ENCODE measurements around the gene FYN.

Gene FYN

DNA sequence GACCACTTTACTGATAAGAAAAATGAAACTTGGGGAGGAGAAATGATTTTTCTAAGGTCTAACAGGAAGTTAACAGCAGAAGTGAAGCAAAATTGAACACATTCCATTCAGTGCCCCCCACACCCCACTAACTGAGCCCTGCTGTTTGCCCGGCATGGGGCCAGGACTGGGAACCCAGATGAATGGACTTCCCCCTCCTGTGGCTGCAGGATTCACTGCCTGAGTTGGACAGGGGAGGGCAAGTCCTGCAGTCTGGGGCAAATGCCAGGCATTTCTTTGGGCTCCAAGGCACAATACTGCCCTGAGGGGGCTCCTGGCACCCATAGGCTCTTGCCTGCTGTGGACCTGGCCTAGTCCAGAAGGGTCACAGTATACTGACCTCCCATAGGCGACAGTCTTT is 28.3 kb downstream of the FYN start:
- Histone ChIP-seq H3K27me3 (no peaks in the 10 kb centered on the region), H3K9me3 (no peaks in the 10 kb centered on the region), H3K4me3 (no peak overlapping the region), H3K27ac (no peak overlapping the region), H3K4me1 (peaks cover 0 to 4% (median 0%) of the 10 kb centered on the region in 4 donors), H3K36me3 (no peaks in the 10 kb centered on the region)
- TF ChIP-seq, protein P1, sequence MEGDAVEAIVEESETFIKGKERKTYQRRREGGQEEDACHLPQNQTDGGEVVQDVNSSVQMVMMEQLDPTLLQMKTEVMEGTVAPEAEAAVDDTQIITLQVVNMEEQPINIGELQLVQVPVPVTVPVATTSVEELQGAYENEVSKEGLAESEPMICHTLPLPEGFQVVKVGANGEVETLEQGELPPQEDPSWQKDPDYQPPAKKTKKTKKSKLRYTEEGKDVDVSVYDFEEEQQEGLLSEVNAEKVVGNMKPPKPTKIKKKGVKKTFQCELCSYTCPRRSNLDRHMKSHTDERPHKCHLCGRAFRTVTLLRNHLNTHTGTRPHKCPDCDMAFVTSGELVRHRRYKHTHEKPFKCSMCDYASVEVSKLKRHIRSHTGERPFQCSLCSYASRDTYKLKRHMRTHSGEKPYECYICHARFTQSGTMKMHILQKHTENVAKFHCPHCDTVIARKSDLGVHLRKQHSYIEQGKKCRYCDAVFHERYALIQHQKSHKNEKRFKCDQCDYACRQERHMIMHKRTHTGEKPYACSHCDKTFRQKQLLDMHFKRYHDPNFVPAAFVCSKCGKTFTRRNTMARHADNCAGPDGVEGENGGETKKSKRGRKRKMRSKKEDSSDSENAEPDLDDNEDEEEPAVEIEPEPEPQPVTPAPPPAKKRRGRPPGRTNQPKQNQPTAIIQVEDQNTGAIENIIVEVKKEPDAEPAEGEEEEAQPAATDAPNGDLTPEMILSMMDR (IDR thresholded peaks at IDR 0.05): no peak
- intact Hi-C loops (cut with DNase I; ENCODE audit: low total_unique reads): no loop called here
- no peak for DNase-seq

DNA sequence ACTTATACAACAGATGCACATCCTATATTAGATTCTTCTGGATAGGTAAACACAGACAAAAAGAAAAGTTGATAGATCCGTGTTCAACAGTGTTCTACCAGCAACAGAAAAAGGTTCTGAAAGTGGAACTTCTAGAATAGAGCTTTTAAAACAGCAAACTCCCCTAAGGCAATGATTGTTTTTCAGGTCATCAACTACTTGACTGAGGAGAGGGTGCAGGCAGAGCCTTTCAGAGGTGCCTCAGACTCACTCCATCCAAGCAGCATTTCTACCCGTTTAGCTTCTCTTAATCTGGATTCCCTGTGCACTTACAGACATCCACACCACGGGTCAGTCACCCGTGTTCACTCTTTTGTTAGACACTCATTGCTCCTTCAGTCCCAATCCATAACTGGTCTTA is 28.9 kb downstream of the FYN start:
- no peak for DNase-seq
- H3K4me1 ChIP-seq: peaks cover 0 to 4% (median 0%) of the 10 kb centered on the region in 4 donors
- H3K27ac ChIP-seq: no peak overlapping the region
- H3K9me3 ChIP-seq: no peaks in the 10 kb centered on the region
- TF ChIP-seq, protein P1 (IDR thresholded peaks at IDR 0.05): no peak
- H3K27me3 ChIP-seq: no peaks in the 10 kb centered on the region
- no peaks in the 10 kb centered on the region for H3K36me3 ChIP-seq
- intact Hi-C loops (cut with DNase I; ENCODE audit: low total_unique reads): no loop called here
- H3K4me3 ChIP-seq: no peak overlapping the region

DNA sequence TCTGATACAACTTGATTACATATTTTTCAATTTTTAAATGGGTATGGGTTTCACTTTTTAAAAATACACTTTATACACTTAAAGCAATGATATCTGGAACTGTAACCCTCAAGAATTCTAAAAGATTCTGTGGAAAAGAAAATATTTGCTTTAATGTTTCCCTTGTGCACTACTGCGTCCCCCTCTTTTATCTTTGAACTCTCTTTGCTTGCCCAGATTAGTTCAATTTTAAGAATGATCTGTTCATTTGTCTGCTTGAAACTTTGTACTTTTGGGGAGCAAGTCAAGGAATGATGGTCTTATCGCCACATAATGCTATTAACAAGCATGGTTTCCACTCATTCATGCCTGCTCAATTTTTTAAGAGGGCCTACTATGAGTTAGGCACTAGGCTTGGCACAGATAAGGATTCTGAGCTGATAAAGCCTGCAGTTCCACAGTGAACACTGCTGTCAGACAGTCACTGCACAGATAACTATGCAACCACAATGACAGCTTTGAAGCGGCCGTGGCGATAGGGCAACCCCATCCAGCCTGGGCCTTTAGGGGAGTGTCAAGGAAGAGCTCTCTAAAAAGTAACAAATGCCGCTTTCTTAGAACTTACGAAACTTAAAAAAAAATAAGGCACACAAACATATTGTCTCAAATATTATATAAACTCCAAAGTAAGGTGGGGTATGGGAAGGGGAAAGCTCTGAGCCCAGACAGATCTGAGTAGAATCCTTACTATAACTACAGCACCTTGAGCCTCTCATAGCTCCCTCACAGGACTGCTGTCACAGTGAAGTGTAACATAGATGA is 29.7 kb downstream of the FYN start:
- DNase-seq: no peak
- no peaks in the 10 kb centered on the region for H3K9me3 ChIP-seq
- H3K27ac ChIP-seq: no peak overlapping the region
- TF ChIP-seq, protein P1 (IDR thresholded peaks at IDR 0.05): no peak
- intact Hi-C loops (cut with DNase I; ENCODE audit: low total_unique reads): no loop called here
- no peaks in the 10 kb centered on the region for H3K27me3 ChIP-seq
- no peak overlapping the region for H3K4me3 ChIP-seq
- H3K36me3 ChIP-seq: no peaks in the 10 kb centered on the region
- peaks cover 0 to 4% (median 0%) of the 10 kb centered on the region in 4 donors for H3K4me1 ChIP-seq

DNA sequence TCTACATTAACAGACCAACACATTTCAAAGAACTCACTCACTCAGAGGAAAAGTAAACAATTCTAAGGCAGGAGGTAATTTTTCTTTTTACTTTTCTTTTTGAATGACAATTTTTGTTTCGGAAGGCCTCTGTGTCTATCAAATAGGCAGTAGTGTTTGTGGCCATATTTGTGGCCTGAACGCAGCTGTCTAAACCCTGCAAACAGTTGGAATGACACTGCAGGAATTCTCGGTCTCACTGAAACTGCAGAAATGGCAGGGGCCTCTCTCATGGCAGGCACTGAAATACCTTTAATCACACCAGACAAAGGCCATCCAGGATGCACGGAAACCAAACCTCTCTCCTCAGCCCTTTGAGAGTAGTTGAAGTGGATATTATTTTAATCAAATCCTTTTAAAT is 30.4 kb downstream of the FYN start:
- intact Hi-C loops (cut with DNase I; ENCODE audit: low total_unique reads): no loop called here
- H3K4me3 ChIP-seq: no peak overlapping the region
- no peaks in the 10 kb centered on the region for H3K9me3 ChIP-seq
- TF ChIP-seq, protein P1 (IDR thresholded peaks at IDR 0.05): no peak
- no peaks in the 10 kb centered on the region for H3K36me3 ChIP-seq
- H3K27me3 ChIP-seq: no peaks in the 10 kb centered on the region
- H3K27ac ChIP-seq: no peak overlapping the region
- peaks cover 0 to 4% (median 0%) of the 10 kb centered on the region in 4 donors for H3K4me1 ChIP-seq
- no peak for DNase-seq

DNA sequence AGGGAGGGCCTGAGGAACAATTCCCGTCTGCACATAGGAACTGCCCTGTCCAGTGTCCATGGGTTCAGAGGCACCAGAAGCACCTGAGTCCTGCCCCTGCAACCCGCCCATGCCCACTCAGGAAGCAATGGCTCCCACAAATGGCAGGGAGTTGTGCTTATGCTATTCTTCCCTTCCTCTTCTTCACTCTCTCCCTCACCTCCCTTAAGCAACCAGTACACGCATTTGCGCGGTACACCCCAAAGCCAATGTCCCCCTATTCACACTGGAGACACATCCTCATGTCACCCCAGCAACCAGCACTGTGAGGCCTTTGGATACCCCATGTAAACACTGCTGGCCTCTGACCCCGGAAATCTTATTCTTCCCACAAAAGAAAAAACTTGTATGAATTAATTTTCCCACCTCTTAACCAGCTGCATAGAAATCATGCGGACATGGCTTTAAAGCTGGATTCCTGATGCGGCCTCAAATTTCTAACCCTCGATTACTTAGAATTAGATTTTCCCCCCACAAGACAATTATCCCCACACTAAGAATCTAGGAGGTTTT is 30.9 kb downstream of the FYN start:
- no peak overlapping the region for H3K4me3 ChIP-seq
- intact Hi-C loops (cut with DNase I; ENCODE audit: low total_unique reads): no loop called here
- no peaks in the 10 kb centered on the region for H3K27me3 ChIP-seq
- no peak for DNase-seq
- H3K36me3 ChIP-seq: no peaks in the 10 kb centered on the region
- no peaks in the 10 kb centered on the region for H3K9me3 ChIP-seq
- H3K4me1 ChIP-seq: peaks cover 0 to 4% (median 0%) of the 10 kb centered on the region in 4 donors
- TF ChIP-seq, protein P1 (IDR thresholded peaks at IDR 0.05): no peak
- H3K27ac ChIP-seq: no peak overlapping the region
